GM12801 (cell line): Measurements from ENCODE around the gene DIPK1A.

ENCODE experiments used
- TF ChIP-seq, protein P1 (sequence below): IDR thresholded peaks from one replicate; pipeline ENCODE4 v1.5.1; 2011; ENCODE audit warnings: control low read depth; ENCODE audit not compliant: insufficient read length; ENCODE audit errors: extremely low read depth

The DIPK1A gene

DNA sequence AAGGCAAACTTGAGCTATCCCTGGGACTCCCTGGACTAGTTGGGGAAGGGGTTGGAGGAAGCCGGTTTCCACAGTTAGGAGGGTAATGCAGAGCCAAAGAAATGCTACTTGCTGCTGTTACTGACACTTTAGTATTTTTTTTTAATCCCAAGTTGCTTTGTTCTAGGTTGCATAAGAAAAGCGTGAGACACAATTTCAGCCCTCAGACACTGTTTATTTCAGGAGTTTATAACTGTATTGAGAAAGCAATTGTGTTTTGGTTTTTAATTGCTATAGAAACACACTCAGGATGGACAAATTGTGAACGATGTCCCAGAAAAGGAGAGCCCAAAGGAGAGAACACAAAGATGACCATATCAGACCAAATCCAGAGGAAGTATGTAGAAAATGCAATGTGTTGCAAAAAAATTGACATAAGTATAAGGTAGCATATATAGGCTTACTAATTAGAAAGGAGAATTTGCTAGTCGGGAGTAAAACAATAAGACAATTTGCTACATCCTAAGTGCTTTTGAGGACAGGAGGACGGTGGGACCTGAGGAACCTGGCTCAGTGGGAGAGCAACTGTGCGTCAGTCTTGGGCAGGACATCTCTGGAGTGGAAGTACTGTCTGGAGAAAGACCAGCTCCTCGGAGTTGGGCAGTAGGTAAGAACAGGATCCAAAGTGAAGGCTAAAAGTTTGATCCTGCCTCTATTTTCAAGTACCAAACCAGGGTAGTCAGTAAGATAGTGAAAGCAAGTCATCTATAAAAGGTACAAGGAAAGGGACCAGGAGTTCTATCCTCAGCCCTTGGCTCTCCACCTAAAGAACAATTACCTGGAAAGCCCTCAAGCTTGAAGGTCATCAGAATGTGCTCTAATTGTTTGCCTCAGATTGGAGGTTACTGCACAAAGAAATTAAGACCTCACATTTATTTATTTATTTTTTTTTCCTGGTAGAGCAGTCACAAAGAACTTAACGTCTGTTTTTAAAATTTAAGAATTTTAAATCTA is 39.9 kb downstream of the DIPK1A start:
- TF ChIP-seq, protein P1, sequence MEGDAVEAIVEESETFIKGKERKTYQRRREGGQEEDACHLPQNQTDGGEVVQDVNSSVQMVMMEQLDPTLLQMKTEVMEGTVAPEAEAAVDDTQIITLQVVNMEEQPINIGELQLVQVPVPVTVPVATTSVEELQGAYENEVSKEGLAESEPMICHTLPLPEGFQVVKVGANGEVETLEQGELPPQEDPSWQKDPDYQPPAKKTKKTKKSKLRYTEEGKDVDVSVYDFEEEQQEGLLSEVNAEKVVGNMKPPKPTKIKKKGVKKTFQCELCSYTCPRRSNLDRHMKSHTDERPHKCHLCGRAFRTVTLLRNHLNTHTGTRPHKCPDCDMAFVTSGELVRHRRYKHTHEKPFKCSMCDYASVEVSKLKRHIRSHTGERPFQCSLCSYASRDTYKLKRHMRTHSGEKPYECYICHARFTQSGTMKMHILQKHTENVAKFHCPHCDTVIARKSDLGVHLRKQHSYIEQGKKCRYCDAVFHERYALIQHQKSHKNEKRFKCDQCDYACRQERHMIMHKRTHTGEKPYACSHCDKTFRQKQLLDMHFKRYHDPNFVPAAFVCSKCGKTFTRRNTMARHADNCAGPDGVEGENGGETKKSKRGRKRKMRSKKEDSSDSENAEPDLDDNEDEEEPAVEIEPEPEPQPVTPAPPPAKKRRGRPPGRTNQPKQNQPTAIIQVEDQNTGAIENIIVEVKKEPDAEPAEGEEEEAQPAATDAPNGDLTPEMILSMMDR: no peak

DNA sequence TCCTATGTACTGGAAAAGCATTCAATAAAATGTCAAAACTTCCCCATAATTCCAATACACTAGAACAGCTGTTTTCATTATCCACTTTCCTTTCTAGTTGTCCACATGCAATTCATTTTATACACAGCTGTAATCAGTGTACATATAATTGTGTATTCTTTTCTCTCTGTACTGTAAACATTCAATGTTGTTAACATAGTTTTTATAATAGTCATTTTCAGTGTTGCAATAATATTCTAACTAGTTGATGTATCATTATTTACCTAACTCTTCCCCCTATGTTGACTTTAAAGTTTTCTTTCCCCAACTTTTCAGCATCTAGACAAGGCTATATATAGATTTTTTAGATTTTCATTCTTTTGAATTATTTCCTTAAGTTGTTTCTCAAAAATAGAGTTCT is 44.4 kb downstream of the DIPK1A start:
- TF ChIP-seq, protein P1: no peak

DNA sequence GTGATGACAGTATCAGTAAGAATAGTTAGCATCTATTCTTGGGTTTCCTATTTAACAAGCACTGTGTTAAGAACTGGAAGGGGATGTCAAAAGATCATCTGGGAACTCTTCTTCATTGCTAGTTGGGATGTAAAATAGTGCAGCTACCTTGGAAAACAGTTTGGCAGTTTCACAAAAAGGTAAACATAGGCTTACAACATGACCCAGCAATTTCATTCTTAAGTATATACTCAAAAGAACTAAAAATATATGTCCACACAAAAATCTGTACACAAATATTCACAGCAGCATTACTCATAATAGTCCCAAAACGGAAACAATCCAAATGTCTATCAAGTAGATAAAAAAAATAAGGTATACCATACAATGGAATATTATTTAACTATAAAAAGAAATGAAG is 45.7 kb downstream of the DIPK1A start:
- TF ChIP-seq, protein P1: no peak

DNA sequence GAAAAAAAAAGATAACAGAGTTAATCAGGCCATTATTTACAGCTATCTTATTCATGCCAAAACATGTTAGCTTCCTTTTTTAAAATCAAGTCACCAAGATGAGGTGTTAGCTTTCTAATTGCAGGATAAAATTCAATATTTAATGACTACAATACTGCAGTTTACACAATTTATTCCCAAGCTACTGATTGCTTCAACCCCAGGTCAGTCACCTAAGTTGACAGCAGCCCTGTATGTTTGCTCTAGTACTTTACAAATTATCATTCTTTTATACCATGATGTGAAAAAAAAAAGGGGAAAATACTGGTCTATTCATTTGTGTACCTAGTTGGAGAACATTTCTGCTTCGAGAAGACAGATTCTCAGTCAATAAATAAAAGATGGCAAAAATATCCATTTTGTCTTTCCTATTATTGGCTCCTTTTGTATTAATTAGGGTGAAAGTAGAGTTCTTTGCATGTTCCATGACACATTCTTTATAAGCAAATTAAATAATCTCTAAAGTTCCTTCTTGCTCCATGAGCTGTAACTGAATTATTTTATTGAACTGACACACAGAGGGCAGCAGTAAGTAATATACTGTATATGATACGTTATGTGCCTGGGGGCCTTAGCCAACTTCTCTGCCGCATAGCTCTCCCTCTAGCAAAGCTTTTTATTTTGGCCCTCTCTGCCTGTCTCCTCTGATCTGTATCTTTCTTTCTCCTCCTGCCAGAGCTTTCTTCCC is 48.0 kb downstream of the DIPK1A start:
- TF ChIP-seq, protein P1: no peak

DNA sequence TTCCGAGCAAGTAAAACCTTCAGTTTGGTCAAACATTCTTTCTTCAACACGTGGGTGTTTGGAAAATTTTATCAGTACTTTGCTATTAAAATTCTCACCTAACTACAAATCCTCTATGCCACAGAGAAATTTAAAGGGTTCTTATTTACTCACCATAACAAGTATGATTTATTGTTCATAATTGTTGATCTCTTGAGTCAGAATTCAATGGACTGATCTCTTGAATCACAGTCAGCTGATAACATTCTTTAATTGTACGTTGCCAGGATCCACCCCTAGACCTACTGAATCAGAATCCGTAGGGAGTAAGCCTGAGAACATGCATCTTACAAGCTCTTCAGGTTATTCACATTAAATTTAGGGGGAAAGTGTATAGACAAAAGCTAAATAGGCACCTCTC is 51.2 kb downstream of the DIPK1A start:
- TF ChIP-seq, protein P1: no peak

DNA sequence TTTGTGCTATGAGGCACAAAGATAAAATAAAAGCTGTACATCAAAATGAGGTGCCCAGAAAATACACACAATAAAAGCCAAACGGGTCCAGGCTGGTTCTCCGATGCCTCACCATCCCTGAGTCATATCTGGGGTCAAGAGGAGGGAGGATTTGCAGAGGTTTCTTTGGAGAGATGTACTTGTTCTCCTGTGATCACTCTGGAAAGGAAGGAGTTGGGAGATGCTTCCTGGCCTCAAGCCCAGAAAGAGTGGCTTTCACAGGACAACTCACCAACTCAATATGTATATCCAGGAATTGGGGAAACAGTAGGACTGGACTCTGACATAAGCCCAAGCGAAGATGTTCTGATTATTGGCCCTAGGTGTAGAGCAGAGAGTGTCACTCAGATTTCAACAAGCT is 51.9 kb downstream of the DIPK1A start:
- TF ChIP-seq, protein P1: no peak

DNA sequence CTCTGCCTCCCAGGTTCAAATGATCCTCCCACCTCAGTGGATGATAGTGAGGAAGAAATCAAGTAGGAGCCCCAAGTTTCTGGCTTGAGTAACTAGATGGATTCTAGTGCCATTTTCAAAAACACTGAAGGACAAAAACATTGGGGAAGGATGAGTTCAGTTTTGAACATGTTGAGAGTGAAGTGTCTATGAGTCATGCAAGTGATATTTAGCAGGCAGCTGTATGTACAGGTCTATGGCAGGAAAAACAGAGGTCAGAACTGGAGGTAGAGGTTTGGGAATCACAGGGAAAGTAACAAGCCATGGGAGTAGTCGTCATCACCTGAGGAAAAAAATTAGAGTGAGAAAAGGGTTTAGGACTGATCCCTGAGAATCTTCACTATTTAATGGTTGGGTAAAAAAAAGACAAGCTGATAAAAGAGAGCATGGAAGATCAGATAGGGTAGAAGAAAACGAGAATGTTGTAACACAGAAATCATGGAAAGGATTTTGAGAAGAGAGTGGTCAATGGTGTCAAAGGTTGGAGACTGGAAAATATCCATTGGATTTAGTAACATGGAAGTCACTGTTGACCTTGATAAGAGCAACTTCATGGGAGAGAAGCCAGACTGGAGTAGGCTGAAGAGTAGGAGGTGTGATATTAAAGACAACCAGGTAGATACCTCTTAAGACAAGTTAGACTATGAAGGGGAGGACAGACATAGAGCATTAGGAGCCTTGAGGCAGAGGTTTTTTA is 53.1 kb downstream of the DIPK1A start:
- TF ChIP-seq, protein P1: no peak
